ENCODE measurements around the gene MYO1F. TPM values are rescaled to one million over a fixed set of nuclear protein-coding genes. Genes with fewer than 3 reads are reported as not detected.

The MYO1F gene
- total and polyA plus RNA-seq, 2 of the 13 experiments (the other 11 are each of a cell fraction or from before 2014, with no cell fraction given), result 0.09 to 0.13 TPM

DNA sequence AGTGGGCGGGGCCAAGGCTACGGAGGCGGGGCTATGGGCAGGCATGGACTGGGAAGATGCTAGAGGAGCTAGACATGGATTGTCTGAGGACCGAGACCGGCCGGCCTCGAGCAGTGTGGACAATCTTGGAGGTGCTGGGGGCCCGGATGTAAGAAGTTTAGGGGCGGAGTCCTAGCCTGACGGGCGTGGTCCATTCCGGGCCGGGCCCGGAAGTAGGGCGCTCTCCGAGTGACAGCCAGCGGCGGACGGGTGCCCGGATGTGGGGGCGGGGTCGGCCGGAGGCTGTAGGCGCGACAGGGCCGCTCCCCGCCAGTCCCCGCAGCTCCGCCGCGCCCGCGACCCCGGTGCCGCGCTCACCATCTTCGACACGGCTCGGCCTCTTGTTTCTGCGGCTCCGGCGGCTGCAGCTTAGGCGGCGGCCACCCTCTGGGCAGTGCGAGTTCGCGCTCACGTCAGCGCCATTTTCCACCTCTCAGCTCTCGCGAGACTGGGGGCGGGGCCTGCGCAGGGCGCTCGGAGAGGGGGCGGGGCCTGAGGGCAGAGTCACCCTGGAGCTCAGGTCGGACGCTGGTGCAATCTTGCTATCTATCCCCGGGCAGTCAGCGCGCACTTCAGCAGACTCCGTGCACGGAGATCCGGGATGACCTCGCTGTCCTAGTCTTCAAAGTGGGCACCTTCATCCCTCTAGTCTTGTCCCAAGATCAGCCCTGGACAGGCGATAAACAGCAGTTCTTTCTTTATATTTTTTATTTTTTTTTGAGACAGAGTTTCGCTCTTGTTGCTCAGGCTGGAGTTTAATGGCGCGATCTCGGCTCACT lies 63.3 kb downstream of the MYO1F start, which contains the start of gene ZNF414 (continued):
- TF ChIP-seq, protein P1, sequence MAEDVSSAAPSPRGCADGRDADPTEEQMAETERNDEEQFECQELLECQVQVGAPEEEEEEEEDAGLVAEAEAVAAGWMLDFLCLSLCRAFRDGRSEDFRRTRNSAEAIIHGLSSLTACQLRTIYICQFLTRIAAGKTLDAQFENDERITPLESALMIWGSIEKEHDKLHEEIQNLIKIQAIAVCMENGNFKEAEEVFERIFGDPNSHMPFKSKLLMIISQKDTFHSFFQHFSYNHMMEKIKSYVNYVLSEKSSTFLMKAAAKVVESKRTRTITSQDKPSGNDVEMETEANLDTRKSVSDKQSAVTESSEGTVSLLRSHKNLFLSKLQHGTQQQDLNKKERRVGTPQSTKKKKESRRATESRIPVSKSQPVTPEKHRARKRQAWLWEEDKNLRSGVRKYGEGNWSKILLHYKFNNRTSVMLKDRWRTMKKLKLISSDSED (CRISPR knock-in tag; IDR thresholded peaks at IDR 0.05), result no peak
- peak; percentile 84 for TF ChIP-seq THAP11 (CRISPR knock-in tag; IDR thresholded peaks at IDR 0.05)
- TF ChIP-seq ZNF777 (CRISPR knock-in tag; IDR thresholded peaks at IDR 0.05), result peak; percentile 64
- TF ChIP-seq HDAC6 (IDR thresholded peaks at IDR 0.05; ENCODE audit: low read depth, low read length), result no peak
- no peak for TF ChIP-seq FOXM1 (CRISPR knock-in tag; IDR thresholded peaks at IDR 0.05)
- peak; percentile 93 for TF ChIP-seq GABPB1 (CRISPR knock-in tag; IDR thresholded peaks at IDR 0.05)
- TF ChIP-seq, protein P2, sequence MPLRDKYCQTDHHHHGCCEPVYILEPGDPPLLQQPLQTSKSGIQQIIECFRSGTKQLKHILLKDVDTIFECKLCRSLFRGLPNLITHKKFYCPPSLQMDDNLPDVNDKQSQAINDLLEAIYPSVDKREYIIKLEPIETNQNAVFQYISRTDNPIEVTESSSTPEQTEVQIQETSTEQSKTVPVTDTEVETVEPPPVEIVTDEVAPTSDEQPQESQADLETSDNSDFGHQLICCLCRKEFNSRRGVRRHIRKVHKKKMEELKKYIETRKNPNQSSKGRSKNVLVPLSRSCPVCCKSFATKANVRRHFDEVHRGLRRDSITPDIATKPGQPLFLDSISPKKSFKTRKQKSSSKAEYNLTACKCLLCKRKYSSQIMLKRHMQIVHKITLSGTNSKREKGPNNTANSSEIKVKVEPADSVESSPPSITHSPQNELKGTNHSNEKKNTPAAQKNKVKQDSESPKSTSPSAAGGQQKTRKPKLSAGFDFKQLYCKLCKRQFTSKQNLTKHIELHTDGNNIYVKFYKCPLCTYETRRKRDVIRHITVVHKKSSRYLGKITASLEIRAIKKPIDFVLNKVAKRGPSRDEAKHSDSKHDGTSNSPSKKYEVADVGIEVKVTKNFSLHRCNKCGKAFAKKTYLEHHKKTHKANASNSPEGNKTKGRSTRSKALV (CRISPR knock-in tag; IDR thresholded peaks at IDR 0.05), result no peak
- 0 out of 2 replicates have a peak, but pooled peaks have one; percentile 30 for TF ChIP-seq ZNF616 (CRISPR knock-in tag; IDR thresholded peaks at IDR 0.05; ENCODE audit: low read depth)
- no peak; the same call in 1 of the 2 replicates for TF ChIP-seq GPN1 (CRISPR knock-in tag; IDR thresholded peaks at IDR 0.05; ENCODE audit: borderline replicate concordance)
- TF ChIP-seq SP140L (CRISPR knock-in tag; IDR thresholded peaks at IDR 0.05; ENCODE audit: borderline replicate concordance), result no peak
- TF ChIP-seq ZNF513 (CRISPR knock-in tag; conservative IDR thresholded peaks at IDR 0.05), result no peak
- TF ChIP-seq, protein P3, sequence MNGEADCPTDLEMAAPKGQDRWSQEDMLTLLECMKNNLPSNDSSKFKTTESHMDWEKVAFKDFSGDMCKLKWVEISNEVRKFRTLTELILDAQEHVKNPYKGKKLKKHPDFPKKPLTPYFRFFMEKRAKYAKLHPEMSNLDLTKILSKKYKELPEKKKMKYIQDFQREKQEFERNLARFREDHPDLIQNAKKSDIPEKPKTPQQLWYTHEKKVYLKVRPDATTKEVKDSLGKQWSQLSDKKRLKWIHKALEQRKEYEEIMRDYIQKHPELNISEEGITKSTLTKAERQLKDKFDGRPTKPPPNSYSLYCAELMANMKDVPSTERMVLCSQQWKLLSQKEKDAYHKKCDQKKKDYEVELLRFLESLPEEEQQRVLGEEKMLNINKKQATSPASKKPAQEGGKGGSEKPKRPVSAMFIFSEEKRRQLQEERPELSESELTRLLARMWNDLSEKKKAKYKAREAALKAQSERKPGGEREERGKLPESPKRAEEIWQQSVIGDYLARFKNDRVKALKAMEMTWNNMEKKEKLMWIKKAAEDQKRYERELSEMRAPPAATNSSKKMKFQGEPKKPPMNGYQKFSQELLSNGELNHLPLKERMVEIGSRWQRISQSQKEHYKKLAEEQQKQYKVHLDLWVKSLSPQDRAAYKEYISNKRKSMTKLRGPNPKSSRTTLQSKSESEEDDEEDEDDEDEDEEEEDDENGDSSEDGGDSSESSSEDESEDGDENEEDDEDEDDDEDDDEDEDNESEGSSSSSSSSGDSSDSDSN (CRISPR knock-in tag; IDR thresholded peaks at IDR 0.05), result no peak

All from HepG2 (cell line).